HepG2 (cell line): ENCODE measurements around the gene S100A16. TPM values are rescaled to one million over a fixed set of nuclear protein-coding genes. Genes with fewer than 3 reads are reported as not detected.

ENCODE experiments used
- BRF2 ChIP-seq: sonication (generic); formaldehyde crosslinking; IDR thresholded peaks from 2 replicates; pipeline ENCODE4 v1.8.1; 2022; ENCODE audit warnings: mild to moderate bottlenecking, missing genetic modification reagents
- ESRRA ChIP-seq: sonication (generic); formaldehyde crosslinking; IDR thresholded peaks from 2 replicates; pipeline ENCODE4 v1.5.1; 2020; ENCODE audit warnings: mild to moderate bottlenecking, low read depth, missing genetic modification reagents
- GPN1 ChIP-seq: sonication (generic); formaldehyde crosslinking; IDR thresholded peaks from 2 replicates; pipeline ENCODE4 v1.5.1; 2020; ENCODE audit warnings: missing genetic modification reagents, borderline replicate concordance
- HOXA3 ChIP-seq: sonication (generic); formaldehyde crosslinking; IDR thresholded peaks from 2 replicates; pipeline ENCODE4 v1.5.0; 2020; ENCODE audit warnings: missing genetic modification reagents
- IKZF4 ChIP-seq: sonication (generic); formaldehyde crosslinking; IDR thresholded peaks from 2 replicates; pipeline ENCODE4 v1.5.1; 2020; ENCODE audit warnings: borderline replicate concordance, mild to moderate bottlenecking, low read depth, missing genetic modification reagents; ENCODE audit errors: not compliant biosample characterization
- KDM3A ChIP-seq: IDR thresholded peaks from 2 replicates; pipeline ENCODE4 v1.6.1; 2018; ENCODE audit warnings: low read depth, missing compliant biosample characterization
- KLF16 ChIP-seq, 2 experiments: sonication (generic) in 1 of 2; formaldehyde crosslinking in 1 of 2; IDR thresholded peaks; 2 replicates each; pipeline versions ENCODE4 v1.6.1 to v1.8.0; 2016 to 2023; ENCODE audit warnings: missing genetic modification reagents in 2 of 2, missing compliant biosample characterization in 1 of 2
- MYNN ChIP-seq: sonication (generic); formaldehyde crosslinking; IDR thresholded peaks from 2 replicates; pipeline ENCODE4 v1.4.0; 2020; ENCODE audit warnings: mild to moderate bottlenecking, low read depth, missing genetic modification reagents
- NFKBIZ ChIP-seq: IDR thresholded peaks from 2 replicates; pipeline ENCODE4 v1.6.1; 2018; ENCODE audit warnings: missing genetic modification reagents, missing compliant biosample characterization
- NR2F6 ChIP-seq, 2 experiments: IDR thresholded peaks; 2 replicates each; pipeline ENCODE4 v1.6.1; 2016; ENCODE audit warnings: antibody characterized with exemption in 1 of 2, mild to moderate bottlenecking in 1 of 2
- RAD21 ChIP-seq: fragments of 450-650 bp; formaldehyde crosslinking; IDR thresholded peaks from 2 replicates; pipeline ENCODE4 v1.5.0; 2020; ENCODE audit warnings: mild to moderate bottlenecking
- RFX3 ChIP-seq: IDR thresholded peaks from 2 replicates; pipeline ENCODE4 v1.6.1; 2016; ENCODE audit warnings: missing biosample characterization, missing genetic modification reagents
- SATB2 ChIP-seq: sonication (generic); formaldehyde crosslinking; IDR thresholded peaks from 2 replicates; pipeline ENCODE4 v1.5.0; 2020; ENCODE audit warnings: missing genetic modification reagents
- SSRP1 ChIP-seq: IDR thresholded peaks from 2 replicates; pipeline ENCODE4 v1.6.1; 2016; ENCODE audit warnings: control low read depth
- SUZ12 ChIP-seq: fragments of 150-350 bp; IDR thresholded peaks from 2 replicates; pipeline ENCODE4 v1.6.1; 2014; ENCODE audit warnings: low read depth, low read length
- ZBTB7A ChIP-seq: sonication (generic); formaldehyde crosslinking; IDR thresholded peaks from 2 replicates; pipeline ENCODE4 v1.8.0; 2022; ENCODE audit warnings: mild to moderate bottlenecking, missing genetic modification reagents
- ZNF136 ChIP-seq: sonication (generic); formaldehyde crosslinking; IDR thresholded peaks from 2 replicates; pipeline ENCODE4 v1.8.1; 2022; ENCODE audit warnings: low read depth, mild to moderate bottlenecking, moderate library complexity, missing genetic modification reagents
- ZNF235 ChIP-seq: sonication (generic); formaldehyde crosslinking; IDR thresholded peaks from 2 replicates; pipeline ENCODE4 v1.8.1; 2023; ENCODE audit warnings: mild to moderate bottlenecking, missing genetic modification reagents, borderline replicate concordance
- ZNF280B ChIP-seq: sonication (generic); formaldehyde crosslinking; IDR thresholded peaks from 2 replicates; pipeline ENCODE4 v1.5.0; 2020; ENCODE audit warnings: missing genetic modification reagents, mild to moderate bottlenecking, borderline replicate concordance
- ZNF883 ChIP-seq: sonication (generic); formaldehyde crosslinking; IDR thresholded peaks from 2 replicates; pipeline ENCODE4 v1.5.1; 2020; ENCODE audit warnings: mild to moderate bottlenecking, missing genetic modification reagents; ENCODE audit errors: not compliant biosample characterization
- ZSCAN29 ChIP-seq: sonication (generic); formaldehyde crosslinking; conservative IDR thresholded peaks from 2 replicates; pipeline ENCODE4 v1.4.0; 2020; ENCODE audit warnings: mild to moderate bottlenecking, missing genetic modification reagents
- polyA plus RNA-seq, 8 experiments: library from polyadenylated mRNA; depleted of rRNA in 3 of 8; stranded (reverse) in 7 of 8; unstranded in 1 of 8; fragments of >200 nt; fragmentation: Illumina TruSeq in 4 of 8; extraction: Trizol in 4 of 8; gene quantifications; 2 replicates each; pipeline versions ENCODE4 v1.2.1 to v1.2.3, GENCODE V29; 2011 to 2016; ENCODE audit warnings: low read depth in 4 of 8, missing spikeins in 1 of 8, mixed read lengths in 1 of 8; ENCODE audit not compliant: insufficient read depth in 1 of 8
- total RNA-seq, 5 experiments: library from RNA; depleted of rRNA; stranded (reverse); fragments of >200 nt; fragmentation: Illumina TruSeq; extraction: Trizol; gene quantifications; 2 replicates each; pipeline ENCODE4 v1.2.3, GENCODE V29; 2016; ENCODE audit warnings: low read depth in 1 of 5
- TF ChIP-seq, protein P1 (sequence below): sonication (generic); formaldehyde crosslinking; IDR thresholded peaks from 2 replicates; pipeline ENCODE4 v1.4.0; 2020; ENCODE audit warnings: mild to moderate bottlenecking, missing genetic modification reagents, borderline replicate concordance

The S100A16 gene
- total and polyA plus RNA-seq, 2 of the 13 experiments (the other 11 are each of a cell fraction or from before 2014, with no cell fraction given): 46.0 to 195 TPM

GRCh38 chr1:153633754-153634665 is 21.1 kb upstream of the S100A16 start, which contains the start of gene CHTOP (continued):
- TF ChIP-seq SUZ12 (no peak), ZNF235 (CRISPR knock-in tag) (0 out of 2 replicates have a peak, but pooled peaks have one; percentile 66), ZBTB7A (no peak), RFX3 (CRISPR knock-in tag) (no peak; the same call in 1 of the 2 replicates), KLF16 (CRISPR knock-in tag; IDR thresholded peaks at IDR 0.05) (peak; percentile 37 to 46; a peak in 1 of 4 replicates), ZSCAN29 (CRISPR knock-in tag) (no peak), RAD21 (CRISPR knock-in tag) (no peak), NFKBIZ (CRISPR knock-in tag) (peak; percentile 80), HOXA3 (CRISPR knock-in tag) (peak; percentile 100), BRF2 (CRISPR knock-in tag) (peak; percentile 71), IKZF4 (CRISPR knock-in tag) (no peak), SATB2 (CRISPR knock-in tag) (no peak), ZNF883 (peak; percentile 63), GPN1 (CRISPR knock-in tag) (no peak), ZNF136 (0 out of 2 replicates have a peak, but pooled peaks have one; percentile 41), SSRP1 (CRISPR knock-in tag) (no peak), KDM3A (no peak; the same call in 1 of the 2 replicates), ZNF280B (CRISPR knock-in tag) (peak; percentile 92; the same call in 1 of the 2 replicates), MYNN (no peak), ESRRA (CRISPR knock-in tag) (no peak; the same call in 1 of the 2 replicates), NR2F6 (IDR thresholded peaks at IDR 0.05) (no peak), NR2F6 (CRISPR knock-in tag; IDR thresholded peaks at IDR 0.05) (no peak)
- TF ChIP-seq, protein P1, sequence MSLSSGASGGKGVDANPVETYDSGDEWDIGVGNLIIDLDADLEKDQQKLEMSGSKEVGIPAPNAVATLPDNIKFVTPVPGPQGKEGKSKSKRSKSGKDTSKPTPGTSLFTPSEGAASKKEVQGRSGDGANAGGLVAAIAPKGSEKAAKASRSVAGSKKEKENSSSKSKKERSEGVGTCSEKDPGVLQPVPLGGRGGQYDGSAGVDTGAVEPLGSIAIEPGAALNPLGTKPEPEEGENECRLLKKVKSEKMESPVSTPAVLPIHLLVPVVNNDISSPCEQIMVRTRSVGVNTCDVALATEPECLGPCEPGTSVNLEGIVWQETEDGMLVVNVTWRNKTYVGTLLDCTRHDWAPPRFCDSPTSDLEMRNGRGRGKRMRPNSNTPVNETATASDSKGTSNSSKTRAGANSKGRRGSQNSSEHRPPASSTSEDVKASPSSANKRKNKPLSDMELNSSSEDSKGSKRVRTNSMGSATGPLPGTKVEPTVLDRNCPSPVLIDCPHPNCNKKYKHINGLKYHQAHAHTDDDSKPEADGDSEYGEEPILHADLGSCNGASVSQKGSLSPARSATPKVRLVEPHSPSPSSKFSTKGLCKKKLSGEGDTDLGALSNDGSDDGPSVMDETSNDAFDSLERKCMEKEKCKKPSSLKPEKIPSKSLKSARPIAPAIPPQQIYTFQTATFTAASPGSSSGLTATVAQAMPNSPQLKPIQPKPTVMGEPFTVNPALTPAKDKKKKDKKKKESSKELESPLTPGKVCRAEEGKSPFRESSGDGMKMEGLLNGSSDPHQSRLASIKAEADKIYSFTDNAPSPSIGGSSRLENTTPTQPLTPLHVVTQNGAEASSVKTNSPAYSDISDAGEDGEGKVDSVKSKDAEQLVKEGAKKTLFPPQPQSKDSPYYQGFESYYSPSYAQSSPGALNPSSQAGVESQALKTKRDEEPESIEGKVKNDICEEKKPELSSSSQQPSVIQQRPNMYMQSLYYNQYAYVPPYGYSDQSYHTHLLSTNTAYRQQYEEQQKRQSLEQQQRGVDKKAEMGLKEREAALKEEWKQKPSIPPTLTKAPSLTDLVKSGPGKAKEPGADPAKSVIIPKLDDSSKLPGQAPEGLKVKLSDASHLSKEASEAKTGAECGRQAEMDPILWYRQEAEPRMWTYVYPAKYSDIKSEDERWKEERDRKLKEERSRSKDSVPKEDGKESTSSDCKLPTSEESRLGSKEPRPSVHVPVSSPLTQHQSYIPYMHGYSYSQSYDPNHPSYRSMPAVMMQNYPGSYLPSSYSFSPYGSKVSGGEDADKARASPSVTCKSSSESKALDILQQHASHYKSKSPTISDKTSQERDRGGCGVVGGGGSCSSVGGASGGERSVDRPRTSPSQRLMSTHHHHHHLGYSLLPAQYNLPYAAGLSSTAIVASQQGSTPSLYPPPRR (CRISPR knock-in tag): peak; percentile 67
